HEK293 (cell line): ENCODE measurements around the gene CXorf65.

Experiments
- CTCF ChIP-seq: fragments of 450-650 bp; formaldehyde crosslinking; IDR thresholded peaks from 2 replicates; pipeline ENCODE4 v1.5.1; 2016; ENCODE audit warnings: missing biosample characterization, missing genetic modification characterization
- ZNF280D ChIP-seq: fragments of 450-650 bp; formaldehyde crosslinking; IDR thresholded peaks from 2 replicates; pipeline ENCODE4 v1.5.1; 2016; ENCODE audit warnings: missing biosample characterization, missing genetic modification characterization

GRCh38 chrX:71082822-71083221 is 23.7 kb downstream of the CXorf65 start:
- TF ChIP-seq CTCF (tag by site-specific recombination) (no peak), ZNF280D (no peak)
